H9 (cell line): ENCODE measurements around the gene VEZF1. TPM values are rescaled to one million over a fixed set of nuclear protein-coding genes. Genes with fewer than 3 reads are reported as not detected.

Experiments
- DNase-seq: peaks from one replicate; pipeline ENCODE4 v3.0.0-alpha.2; 2017
- H2AFZ ChIP-seq: one replicate; pipeline ENCODE4 v1.6.1; 2013; ENCODE audit warnings: mild to moderate bottlenecking, low read length, control low read depth, moderate library complexity
- H2AK5ac ChIP-seq: 2 replicates; pipeline ENCODE4 v1.6.1; 2013; ENCODE audit warnings: low read length, control low read depth, mixed read lengths; ENCODE audit not compliant: insufficient read length
- H2BK120ac ChIP-seq: one replicate; pipeline ENCODE4 v1.6.1; 2013; ENCODE audit warnings: low read depth, mild to moderate bottlenecking, low read length, control low read depth, inconsistent platforms; ENCODE audit not compliant: poor library complexity, severe bottlenecking
- H2BK12ac ChIP-seq: 2 replicates; pipeline ENCODE4 v1.6.1; 2013; ENCODE audit warnings: low read length, control low read depth, mixed read lengths, low read depth; ENCODE audit not compliant: insufficient read length
- H2BK15ac ChIP-seq: 2 replicates; pipeline ENCODE4 v1.6.1; 2013; ENCODE audit warnings: low read depth, low read length, control low read depth
- H2BK20ac ChIP-seq: one replicate; pipeline ENCODE4 v1.6.1; 2013; ENCODE audit warnings: low read depth, mild to moderate bottlenecking, low read length, control low read depth, inconsistent platforms; ENCODE audit not compliant: poor library complexity, severe bottlenecking
- H2BK5ac ChIP-seq: 2 replicates; pipeline ENCODE4 v1.6.1; 2013; ENCODE audit warnings: low read length, control low read depth, mixed read lengths; ENCODE audit not compliant: insufficient read length
- H3K14ac ChIP-seq: 2 replicates; pipeline ENCODE4 v1.6.1; 2013; ENCODE audit warnings: low read length, control low read depth; ENCODE audit not compliant: insufficient read depth
- H3K18ac ChIP-seq: 2 replicates; pipeline ENCODE4 v1.6.1; 2013; ENCODE audit warnings: low read depth, mild to moderate bottlenecking, mixed read lengths, low read length, control low read depth; ENCODE audit not compliant: insufficient read length
- H3K23ac ChIP-seq: 2 replicates; pipeline ENCODE4 v1.6.1; 2013; ENCODE audit warnings: low read length, control low read depth, mixed read lengths, low read depth; ENCODE audit not compliant: insufficient read length
- H3K23me2 ChIP-seq: 2 replicates; pipeline ENCODE4 v1.6.1; 2013; ENCODE audit warnings: low read depth, mild to moderate bottlenecking, mixed read lengths, low read length, control low read depth; ENCODE audit not compliant: insufficient read length, poor library complexity, severe bottlenecking
- H3K27ac ChIP-seq: 2 replicates; pipeline ENCODE4 v1.5.1; 2013; ENCODE audit warnings: low read length, control low read depth, mixed read lengths, low read depth; ENCODE audit not compliant: insufficient read length
- H3K27me3 ChIP-seq: 2 replicates; pipeline ENCODE4 v1.6.1; 2013; ENCODE audit warnings: low read length, control low read depth, inconsistent platforms; ENCODE audit not compliant: insufficient read depth
- H3K4ac ChIP-seq: 2 replicates; pipeline ENCODE4 v1.6.1; 2013; ENCODE audit warnings: low read depth, mild to moderate bottlenecking, control low read depth, inconsistent platforms, low read length, moderate library complexity
- H3K4me1 ChIP-seq: 2 replicates; pipeline ENCODE4 v1.6.1; 2013; ENCODE audit warnings: low read length, control low read depth, inconsistent platforms; ENCODE audit not compliant: insufficient read depth
- H3K4me2 ChIP-seq: 2 replicates; pipeline ENCODE4 v1.6.1; 2013; ENCODE audit warnings: low read length, control low read depth, mixed read lengths; ENCODE audit not compliant: insufficient read length, insufficient read depth
- H3K56ac ChIP-seq: 2 replicates; pipeline ENCODE4 v1.6.1; 2013; ENCODE audit warnings: low read depth, mild to moderate bottlenecking, mixed read lengths, low read length, control low read depth; ENCODE audit not compliant: insufficient read length
- H3K79me1 ChIP-seq: 2 replicates; pipeline ENCODE4 v1.6.1; 2013; ENCODE audit warnings: low read depth, mild to moderate bottlenecking, moderate library complexity, low read length, control low read depth, inconsistent platforms; ENCODE audit not compliant: insufficient read depth, poor library complexity, severe bottlenecking
- H3K79me2 ChIP-seq: 2 replicates; pipeline ENCODE4 v1.6.1; 2013; ENCODE audit warnings: low read length, control low read depth, inconsistent platforms; ENCODE audit not compliant: insufficient read depth
- H3K9ac ChIP-seq: 2 replicates; pipeline ENCODE4 v1.6.1; 2013; ENCODE audit warnings: low read length, control low read depth, mixed read lengths; ENCODE audit not compliant: insufficient read length; ENCODE audit errors: extremely low read depth
- H3K9me3 ChIP-seq: one replicate; pipeline ENCODE4 v1.6.1; 2013; ENCODE audit warnings: low read depth, low read length, inconsistent platforms; ENCODE audit not compliant: control insufficient read depth
- H3T11ph ChIP-seq: one replicate; pipeline ENCODE4 v1.6.1; 2013; ENCODE audit warnings: mild to moderate bottlenecking, low read length, control low read depth, inconsistent platforms
- H4K20me1 ChIP-seq: one replicate; pipeline ENCODE4 v1.6.1; 2013; ENCODE audit not compliant: control insufficient read depth, insufficient read length, insufficient read depth
- H4K5ac ChIP-seq: 2 replicates; pipeline ENCODE4 v1.6.1; 2013; ENCODE audit warnings: low read depth, mild to moderate bottlenecking, mixed read lengths, low read length, control low read depth; ENCODE audit not compliant: insufficient read length
- H4K8ac ChIP-seq: replicated peaks from 2 replicates; pipeline ENCODE4 v1.6.1; 2013; ENCODE audit warnings: low read length, control low read depth, mixed read lengths, low read depth; ENCODE audit not compliant: insufficient read length
- H4K91ac ChIP-seq: 2 replicates; pipeline ENCODE4 v1.6.1; 2013; ENCODE audit warnings: low read depth, mild to moderate bottlenecking, moderate library complexity, mixed read lengths, low read length, control low read depth; ENCODE audit not compliant: insufficient read length
- H3K27ac Mint-ChIP-seq, 3 experiments: 2 replicates in 2 of 3; 3 replicates in 1 of 3; pipeline ENCODE4 v1.8.0; 2020 to 2021; ENCODE audit warnings: mixed read lengths in 3 of 3, mild to moderate bottlenecking in 1 of 3, moderate library complexity in 1 of 3
- H3K27me3 Mint-ChIP-seq: 2 replicates; pipeline ENCODE4 v1.8.0; 2021; ENCODE audit warnings: low read depth, mild to moderate bottlenecking, moderate library complexity, mixed read lengths
- H3K36me3 Mint-ChIP-seq, 3 experiments: 2 replicates in 2 of 3; 3 replicates in 1 of 3; pipeline ENCODE4 v1.8.0; 2020 to 2021; ENCODE audit warnings: low read depth in 3 of 3, mixed read lengths in 3 of 3; ENCODE audit not compliant: insufficient read depth in 1 of 3
- H3K4me1 Mint-ChIP-seq, 2 experiments: 2 replicates each; pipeline ENCODE4 v1.8.0; 2020; ENCODE audit warnings: mixed read lengths in 2 of 2
- H3K4me3 Mint-ChIP-seq, 2 experiments: 2 replicates in 1 of 2; 3 replicates in 1 of 2; pipeline ENCODE4 v1.8.0; 2020 to 2021; ENCODE audit warnings: mild to moderate bottlenecking in 2 of 2, mixed read lengths in 2 of 2, moderate library complexity in 1 of 2
- H3K9me3 Mint-ChIP-seq, 2 experiments: 2 replicates in 1 of 2; 3 replicates in 1 of 2; pipeline ENCODE4 v1.8.0; 2020; ENCODE audit warnings: mild to moderate bottlenecking in 2 of 2, mixed read lengths in 2 of 2, moderate library complexity in 1 of 2
- WGBS: extraction: QIAGEN DNeasy Blood & Tissue Kit; methylation state at CpG from one replicate; pipeline ENCODE4 v1.1.7; 2013; ENCODE audit warnings: missing lambda C conversion rate, low lambda C conversion rate, mixed read lengths; ENCODE audit not compliant: insufficient read length; ENCODE audit errors: extremely low coverage; 5-methylcytosine and 5-hydroxymethylcytosine counted together
- total RNA-seq: library from RNA; stranded (reverse); gene quantifications from 2 replicates; pipeline ENCODE4 v1.2.1, GENCODE V29; 2021
- TF ChIP-seq, protein P1 (sequence below): fragments of 200-600 bp; sonication (generic); conservative IDR thresholded peaks from 3 replicates; pipeline ENCODE4 v1.8.0; 2021; ENCODE audit warnings: antibody characterized with exemption, mild to moderate bottlenecking

Gene VEZF1
- total RNA-seq, 1 experiment from 2014 or later = 58.1 TPM

DNA sequence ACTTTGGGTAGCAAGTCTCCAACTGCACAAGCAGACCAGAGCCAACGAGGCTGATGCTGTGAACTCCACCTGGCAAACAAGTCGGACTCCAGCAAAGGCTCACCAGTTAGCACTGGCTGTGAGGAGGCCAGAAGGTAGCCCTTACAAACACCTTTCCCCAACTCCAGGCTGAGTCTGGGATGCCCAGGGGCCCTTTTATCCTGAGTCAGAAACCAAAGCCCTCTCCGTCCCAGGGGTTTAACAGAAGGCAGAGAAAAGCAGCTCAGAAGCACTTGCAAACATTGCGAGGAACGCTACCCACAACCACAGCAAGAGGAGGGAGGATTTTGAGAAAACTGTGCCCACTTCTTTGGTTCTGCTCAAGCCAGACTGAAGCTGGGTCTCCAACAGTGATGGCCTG lies 57.8 kb downstream of the VEZF1 start:
- H4K8ac ChIP-seq = no peak overlapping the region
- Mint-ChIP-seq H3K27me3 (peaks cover 60% of the 10 kb centered on the region), H3K27ac (no peak overlapping the region), H3K4me1 (peaks cover 28 to 55% of the 10 kb centered on the region in 2 experiments), H3K36me3 (no peaks in the 10 kb centered on the region; a peak in 1 of 7 replicates), H3K4me3 (no peak overlapping the region), H3K9me3 (no peaks in the 10 kb centered on the region)
- H3K18ac ChIP-seq = no peak overlapping the region
- no peaks in the 10 kb centered on the region; the same call in 1 of the 2 replicates for H3K27me3 ChIP-seq
- H3T11ph ChIP-seq = no peak overlapping the region
- H4K20me1 ChIP-seq = no peaks in the 10 kb centered on the region
- H2BK20ac ChIP-seq = no peak overlapping the region
- H3K23ac ChIP-seq = no peak overlapping the region
- H2BK15ac ChIP-seq = no peak overlapping the region
- no peaks in the 10 kb centered on the region; the same call in 1 of the 2 replicates for H3K4me1 ChIP-seq
- no peaks in the 10 kb centered on the region for H3K79me1 ChIP-seq
- H3K27ac ChIP-seq = no peak overlapping the region
- no peaks in the 10 kb centered on the region for H3K23me2 ChIP-seq
- no peak overlapping the region for H2BK12ac ChIP-seq
- no peak overlapping the region for H2AK5ac ChIP-seq
- no peak overlapping the region for H4K5ac ChIP-seq
- DNase-seq = no peak
- TF ChIP-seq, protein P1, sequence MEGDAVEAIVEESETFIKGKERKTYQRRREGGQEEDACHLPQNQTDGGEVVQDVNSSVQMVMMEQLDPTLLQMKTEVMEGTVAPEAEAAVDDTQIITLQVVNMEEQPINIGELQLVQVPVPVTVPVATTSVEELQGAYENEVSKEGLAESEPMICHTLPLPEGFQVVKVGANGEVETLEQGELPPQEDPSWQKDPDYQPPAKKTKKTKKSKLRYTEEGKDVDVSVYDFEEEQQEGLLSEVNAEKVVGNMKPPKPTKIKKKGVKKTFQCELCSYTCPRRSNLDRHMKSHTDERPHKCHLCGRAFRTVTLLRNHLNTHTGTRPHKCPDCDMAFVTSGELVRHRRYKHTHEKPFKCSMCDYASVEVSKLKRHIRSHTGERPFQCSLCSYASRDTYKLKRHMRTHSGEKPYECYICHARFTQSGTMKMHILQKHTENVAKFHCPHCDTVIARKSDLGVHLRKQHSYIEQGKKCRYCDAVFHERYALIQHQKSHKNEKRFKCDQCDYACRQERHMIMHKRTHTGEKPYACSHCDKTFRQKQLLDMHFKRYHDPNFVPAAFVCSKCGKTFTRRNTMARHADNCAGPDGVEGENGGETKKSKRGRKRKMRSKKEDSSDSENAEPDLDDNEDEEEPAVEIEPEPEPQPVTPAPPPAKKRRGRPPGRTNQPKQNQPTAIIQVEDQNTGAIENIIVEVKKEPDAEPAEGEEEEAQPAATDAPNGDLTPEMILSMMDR = no peak
- no peak overlapping the region for H2BK120ac ChIP-seq
- WGBS = no CpG with 5 or more reads among the region's 5 CpGs
- no peak overlapping the region for H3K14ac ChIP-seq
- H2AFZ ChIP-seq = no peak overlapping the region
- no peak overlapping the region for H3K4ac ChIP-seq
- H3K56ac ChIP-seq = no peak overlapping the region
- H3K79me2 ChIP-seq = no peaks in the 10 kb centered on the region
- no peak overlapping the region for H2BK5ac ChIP-seq
- no peak overlapping the region for H3K4me2 ChIP-seq
- H3K9me3 ChIP-seq = no peaks in the 10 kb centered on the region
- H4K91ac ChIP-seq = no peak overlapping the region
- H3K9ac ChIP-seq = no peak overlapping the region
